HG03378 (cell line): ENCODE results near the gene SEMA3G.

ENCODE experiments used
- ATAC-seq: cut with Tn5 transposase; IDR thresholded peaks from one replicate; pipeline ENCODE4 v1.9.1; 2021; ENCODE audit warnings: mild to moderate bottlenecking, moderate library complexity; ENCODE audit not compliant: unreplicated experiment

Gene SEMA3G

DNA sequence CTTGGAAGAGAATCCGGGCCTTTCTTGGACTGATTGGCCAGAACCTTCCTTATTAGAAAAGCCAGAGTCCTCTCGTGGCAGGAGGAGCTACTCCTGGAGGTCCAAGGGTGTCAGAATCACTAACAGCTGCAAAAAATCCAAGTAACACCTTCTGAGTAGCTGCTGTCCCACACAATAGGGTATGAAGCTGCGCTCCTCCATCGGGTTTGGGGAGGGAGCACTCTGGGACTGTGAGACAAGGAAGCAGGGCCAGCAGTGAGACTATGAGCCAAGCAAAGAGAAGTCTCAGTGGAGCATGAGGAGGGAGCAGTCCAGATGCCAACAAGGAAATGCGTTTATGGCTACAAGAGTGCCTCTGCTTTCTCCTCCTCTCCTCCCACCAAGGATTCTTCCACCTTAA is 21.7 kb downstream of the SEMA3G start:
- ATAC-seq = no peak

GRCh38 chr3:52422669-52423068 is 22.2 kb downstream of the SEMA3G start:
- no peak for ATAC-seq

DNA sequence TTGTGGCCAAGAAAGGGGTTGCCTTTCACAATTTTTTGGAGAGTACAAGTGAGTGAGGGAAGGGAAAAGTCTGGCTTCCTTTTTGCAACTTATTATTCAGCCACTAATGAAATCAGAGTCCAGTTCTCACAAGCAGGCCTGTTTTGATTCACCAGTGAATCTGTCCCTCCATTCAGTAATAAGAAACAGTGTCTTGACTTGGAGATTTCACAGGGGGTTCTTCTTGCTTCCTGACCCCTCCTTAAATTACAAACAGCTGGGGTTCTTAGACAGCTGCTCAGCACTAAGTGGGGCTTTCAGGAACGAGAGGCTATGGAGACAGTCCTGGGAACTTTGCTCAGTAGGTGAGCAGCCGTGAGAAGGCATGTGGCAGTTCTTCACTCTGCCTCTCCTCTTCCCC is 24.5 kb downstream of the SEMA3G start:
- no peak for ATAC-seq

- no peak for ATAC-seq
Measured at GRCh38 chr3:52415800-52416199, 29.1 kb downstream of the SEMA3G start.

DNA sequence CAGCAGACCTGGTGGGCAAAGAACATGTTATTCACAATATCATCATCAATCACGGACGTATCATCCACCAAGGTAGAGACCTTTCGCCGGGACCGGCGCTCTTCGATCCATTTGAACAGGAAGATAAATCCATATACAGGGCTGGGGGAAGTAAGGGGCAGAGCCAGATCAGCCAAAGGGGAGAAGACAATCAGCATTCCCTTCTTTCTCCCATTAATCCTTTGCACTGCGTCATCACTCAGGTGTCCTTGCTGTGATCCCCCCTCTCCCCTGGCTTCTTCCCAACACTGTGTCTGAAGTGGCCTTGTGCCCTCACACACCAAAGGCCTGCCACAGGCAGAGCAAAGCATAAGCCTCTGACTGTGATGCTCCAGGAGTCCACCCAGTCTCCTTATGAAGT is 36.4 kb downstream of the SEMA3G start:
- no peak for ATAC-seq

- ATAC-seq = no peak
Measured at GRCh38 chr3:52407779-52408178, 37.1 kb downstream of the SEMA3G start.

DNA sequence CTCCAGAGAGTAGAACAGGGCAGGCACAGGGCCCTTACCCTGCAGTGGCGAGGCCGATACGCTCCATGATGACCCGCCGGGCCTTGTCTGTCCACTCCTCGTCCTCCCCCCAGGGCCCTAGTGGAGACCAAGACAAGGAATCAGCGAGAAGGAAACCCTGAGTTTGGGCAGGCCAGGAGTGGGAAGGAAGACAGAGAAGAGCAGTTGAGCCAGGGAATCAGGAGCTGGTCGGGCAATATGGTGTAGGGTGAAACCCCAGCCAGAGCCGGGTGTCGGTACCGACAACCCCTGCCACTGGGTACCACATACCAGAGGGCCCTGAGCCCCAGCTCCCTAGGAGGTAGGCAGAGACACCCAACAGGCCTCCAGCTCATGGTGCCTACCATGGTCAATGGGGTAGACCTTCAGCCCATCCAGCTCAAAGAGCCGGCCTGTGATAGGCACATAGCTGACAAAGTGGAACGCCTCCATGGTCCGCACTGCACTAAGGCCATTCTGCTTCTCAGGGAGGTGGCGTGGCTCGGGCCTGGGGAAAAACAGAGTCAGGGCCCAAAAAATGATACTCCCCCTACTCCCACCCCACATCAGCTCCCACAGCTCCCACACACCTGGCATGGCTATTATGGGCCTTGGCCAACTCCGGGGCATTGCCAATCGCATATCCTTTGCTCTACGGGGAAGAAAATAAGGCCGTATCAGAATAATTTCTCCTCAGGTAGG is 38.0 kb downstream of the SEMA3G start:
- no peak for ATAC-seq

- no peak for ATAC-seq
Measured at GRCh38 chr3:52406231-52406661, 38.7 kb downstream of the SEMA3G start.

GRCh38 chr3:52405601-52406110 is 39.2 kb downstream of the SEMA3G start:
- ATAC-seq = no peak

DNA sequence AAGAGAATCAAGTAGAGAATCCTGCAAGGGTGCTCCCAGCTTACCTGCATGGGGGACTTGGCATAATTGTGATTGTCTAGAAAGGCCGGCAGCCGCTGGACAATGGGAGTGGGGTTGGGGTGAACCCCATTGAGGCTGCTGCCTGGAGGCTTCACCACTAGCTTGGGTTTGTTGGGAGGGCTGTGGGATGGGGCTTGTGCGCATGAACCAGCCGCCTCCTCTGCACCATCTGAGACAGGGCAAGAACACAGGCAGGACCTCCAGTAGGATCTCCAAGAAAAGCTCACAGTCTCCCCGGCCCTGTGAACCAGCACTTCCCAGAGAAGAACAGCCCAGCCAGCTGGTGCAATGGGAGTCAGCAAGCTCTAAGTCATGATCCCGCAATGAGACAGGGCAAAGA is 39.8 kb downstream of the SEMA3G start:
- no peak for ATAC-seq

- ATAC-seq = no peak
Measured at GRCh38 chr3:52404391-52404790, 40.5 kb downstream of the SEMA3G start.

- ATAC-seq = no peak
Measured at GRCh38 chr3:52403955-52404354, 40.9 kb downstream of the SEMA3G start.

DNA sequence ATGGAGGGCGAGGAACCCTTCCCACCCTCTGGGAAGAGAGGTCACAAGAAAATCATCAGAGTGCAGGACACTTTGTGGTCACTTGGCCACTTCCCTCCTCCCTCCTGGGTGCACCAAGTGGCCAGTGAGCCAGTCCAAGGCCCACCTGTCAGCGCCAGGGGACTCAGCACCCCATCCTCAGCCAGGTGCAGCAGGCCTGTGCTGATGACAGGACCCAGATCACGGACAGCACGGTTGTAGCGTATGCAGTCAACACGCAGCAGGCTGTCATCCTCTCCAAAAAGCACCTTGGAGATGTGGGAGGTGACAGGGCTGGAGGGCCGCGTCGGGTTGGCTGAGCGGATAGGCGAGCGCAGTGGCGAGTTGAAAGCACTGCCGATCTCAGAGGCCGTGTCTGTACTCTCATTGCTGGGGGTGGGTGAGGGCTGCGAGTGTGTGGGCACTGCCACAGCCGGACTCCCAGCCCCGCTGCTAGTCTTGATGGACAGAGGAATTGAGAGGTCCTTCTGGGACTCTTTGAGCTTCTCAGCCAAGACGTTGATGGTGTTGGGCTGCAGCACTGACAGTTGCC is 41.5 kb downstream of the SEMA3G start:
- ATAC-seq = no peak

GRCh38 chr3:52402706-52403270 is 42.1 kb downstream of the SEMA3G start:
- ATAC-seq = no peak

DNA sequence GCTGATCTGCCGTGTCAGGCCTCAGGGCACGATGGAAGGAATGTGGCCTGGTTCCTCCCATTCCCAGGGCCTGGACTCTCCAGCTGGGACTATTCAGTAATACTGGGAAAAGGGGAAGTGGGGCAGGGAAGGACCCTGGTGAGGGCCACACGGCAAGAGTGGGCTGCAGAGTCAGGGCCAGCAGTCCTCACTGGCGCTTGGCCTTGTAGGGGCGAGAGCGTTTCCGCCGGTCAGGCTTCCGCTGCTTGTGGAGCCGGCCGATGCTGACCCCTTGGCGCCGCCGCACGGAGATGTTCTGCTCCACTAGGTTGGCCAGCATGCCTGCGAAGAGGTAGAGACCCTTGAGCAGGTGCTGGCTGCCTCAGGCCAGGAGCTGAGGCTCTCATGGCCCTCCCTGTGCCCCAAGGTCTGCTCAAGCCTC is 42.8 kb downstream of the SEMA3G start:
- no peak for ATAC-seq

GRCh38 chr3:52401551-52401950 is 43.4 kb downstream of the SEMA3G start:
- ATAC-seq = no peak

GRCh38 chr3:52401021-52401420 is 43.9 kb downstream of the SEMA3G start:
- ATAC-seq = no peak

DNA sequence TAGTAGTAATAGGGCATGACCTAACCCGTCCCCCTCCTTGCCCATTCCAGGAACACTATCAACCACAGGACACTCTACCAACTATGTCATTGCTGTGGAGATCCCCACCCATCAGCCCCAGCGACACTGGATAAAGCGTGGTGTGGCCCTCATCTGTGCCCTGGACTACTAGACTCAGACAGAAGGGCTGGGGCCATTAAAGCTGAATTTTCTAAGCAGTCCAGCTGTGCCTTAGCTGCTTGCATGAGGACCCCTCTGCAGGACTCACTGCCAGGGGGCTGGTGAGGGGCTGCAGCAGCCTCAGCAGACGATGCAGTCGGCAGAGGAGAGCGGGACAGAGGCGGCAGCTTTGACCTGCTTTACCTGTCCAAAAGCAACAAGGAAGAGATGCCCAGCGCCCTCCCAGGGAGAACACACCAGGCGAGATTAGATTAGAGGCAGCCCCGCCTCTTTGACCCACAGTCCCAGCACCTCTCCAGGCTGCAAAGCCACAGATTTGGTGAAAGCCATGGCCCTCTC is 44.6 kb downstream of the SEMA3G start:
- ATAC-seq = no peak

GRCh38 chr3:52399593-52399992 is 45.3 kb downstream of the SEMA3G start:
- ATAC-seq = no peak

GRCh38 chr3:52399131-52399530 is 45.8 kb downstream of the SEMA3G start:
- ATAC-seq = no peak

GRCh38 chr3:52398670-52399081 is 46.2 kb downstream of the SEMA3G start:
- ATAC-seq = no peak
